Measurements from ENCODE around the gene CEP350.

The CEP350 gene

GRCh38 chr1:180062452-180062971, 107.9 kb downstream of the CEP350 start:
- no peak for DNase-seq

DNA sequence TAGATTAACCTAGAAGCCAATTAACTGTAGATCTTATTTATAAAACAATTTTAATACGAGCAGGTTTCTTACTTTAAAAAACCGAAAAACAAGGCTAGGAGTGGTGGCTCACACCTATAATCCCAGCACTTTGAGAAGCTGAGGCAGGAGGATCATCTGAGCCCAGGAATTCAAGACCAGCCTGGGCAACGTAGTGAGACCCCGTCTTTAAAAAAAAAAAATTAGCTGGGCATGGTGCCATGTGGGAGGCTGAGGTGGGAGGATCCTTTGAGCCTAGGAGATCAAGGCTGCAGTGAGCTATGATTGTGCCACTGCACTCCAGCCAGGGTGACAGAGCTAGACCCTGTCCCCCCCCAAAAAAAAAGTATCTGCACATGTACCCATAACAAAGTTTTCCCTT, 110.8 kb downstream of the CEP350 start:
- DNase-seq = no peak

- DNase-seq = no peak
Observed at GRCh38 chr1:180066150-180066549, 111.5 kb downstream of the CEP350 start.

DNA sequence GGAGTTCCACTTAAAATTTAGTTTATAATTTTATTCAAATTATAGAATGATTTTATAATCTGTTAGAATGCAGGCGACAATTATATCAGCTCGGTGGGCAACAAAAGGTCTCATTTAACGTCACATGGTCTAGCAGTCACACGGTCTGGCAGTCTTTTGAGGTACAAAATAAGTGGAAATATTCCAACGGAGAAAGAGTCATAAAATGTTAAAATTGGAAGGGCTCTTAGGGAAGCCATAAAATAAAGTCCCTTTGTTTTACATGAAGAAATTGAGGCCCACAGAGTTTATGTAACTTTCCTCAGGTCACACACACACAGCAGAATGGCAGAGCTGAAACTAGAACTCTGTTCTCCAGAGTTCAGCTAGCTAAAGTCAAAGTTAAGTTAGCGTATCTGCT, 115.7 kb downstream of the CEP350 start:
- DNase-seq = no peak

GRCh38 chr1:180071759-180072158, 117.1 kb downstream of the CEP350 start:
- DNase-seq = no peak

GRCh38 chr1:180080439-180080838, 125.8 kb downstream of the CEP350 start:
- no peak for DNase-seq

DNA sequence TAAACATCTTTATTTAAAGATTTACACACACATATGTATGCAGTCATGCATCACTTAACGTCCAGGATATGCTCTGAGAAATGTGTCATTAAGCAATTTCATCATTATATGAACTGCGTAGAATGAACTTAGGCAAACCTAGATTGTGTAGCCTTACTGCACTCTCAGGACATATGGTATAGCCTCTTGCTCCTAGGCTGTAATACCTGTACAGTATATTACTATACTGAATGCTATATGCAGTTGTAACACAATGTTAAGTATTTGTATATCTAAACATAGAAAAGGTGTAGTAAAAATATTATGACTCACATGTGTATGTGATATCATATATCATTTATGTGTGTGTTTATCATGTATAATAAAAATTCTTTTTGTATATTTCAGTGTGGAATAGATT, 126.9 kb downstream of the CEP350 start:
- DNase-seq = no peak

- DNase-seq = no peak
Observed at GRCh38 chr1:180083164-180083563, 128.6 kb downstream of the CEP350 start.

DNA sequence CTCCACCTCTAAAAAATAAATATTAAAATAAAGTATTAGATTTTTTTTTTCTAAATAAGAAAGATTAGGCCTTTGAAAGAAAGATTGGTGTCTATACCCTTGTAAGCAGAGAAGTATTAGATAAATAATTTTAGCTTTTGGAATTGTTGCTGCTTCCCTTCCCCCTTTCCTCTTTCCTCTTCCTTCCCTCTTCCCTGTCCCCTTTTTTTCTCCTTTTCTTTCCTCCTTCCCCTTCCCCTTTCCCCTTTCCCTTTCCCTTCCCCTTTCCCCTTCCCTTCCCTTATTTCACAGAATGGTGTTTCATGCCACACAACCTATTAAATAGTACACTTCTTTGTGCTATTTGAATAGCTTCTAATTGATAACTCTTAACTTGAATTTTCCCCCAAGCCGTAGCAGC, 130.3 kb downstream of the CEP350 start:
- DNase-seq = no peak

DNA sequence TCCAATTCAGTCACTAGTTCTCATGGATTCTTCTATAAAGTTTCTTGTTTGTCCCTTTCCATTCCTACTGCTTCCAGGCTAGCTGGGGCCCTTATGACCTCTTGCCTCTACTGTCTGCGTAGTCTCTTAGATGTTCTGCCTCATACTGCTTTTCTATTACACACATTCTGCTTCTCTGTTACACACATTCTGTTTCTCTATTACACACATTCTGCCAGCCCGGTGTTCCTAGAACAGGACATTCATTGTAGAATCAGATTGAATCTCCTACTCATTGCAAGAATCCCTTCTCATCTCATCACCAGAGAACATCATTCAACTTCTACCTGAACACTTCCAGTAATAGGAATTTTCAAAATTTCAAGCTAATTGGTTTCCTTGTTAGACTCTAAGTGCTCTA, 130.7 kb downstream of the CEP350 start:
- DNase-seq = no peak

GRCh38 chr1:180092931-180093650, 138.5 kb downstream of the CEP350 start:
- DNase-seq = no peak

- DNase-seq = no peak
Observed at GRCh38 chr1:180094705-180095295, 140.2 kb downstream of the CEP350 start.

- no peak for DNase-seq
Observed at GRCh38 chr1:180096584-180097325, 142.1 kb downstream of the CEP350 start.

- DNase-seq = no peak
Observed at GRCh38 chr1:180097326-180097605, 142.7 kb downstream of the CEP350 start.

DNA sequence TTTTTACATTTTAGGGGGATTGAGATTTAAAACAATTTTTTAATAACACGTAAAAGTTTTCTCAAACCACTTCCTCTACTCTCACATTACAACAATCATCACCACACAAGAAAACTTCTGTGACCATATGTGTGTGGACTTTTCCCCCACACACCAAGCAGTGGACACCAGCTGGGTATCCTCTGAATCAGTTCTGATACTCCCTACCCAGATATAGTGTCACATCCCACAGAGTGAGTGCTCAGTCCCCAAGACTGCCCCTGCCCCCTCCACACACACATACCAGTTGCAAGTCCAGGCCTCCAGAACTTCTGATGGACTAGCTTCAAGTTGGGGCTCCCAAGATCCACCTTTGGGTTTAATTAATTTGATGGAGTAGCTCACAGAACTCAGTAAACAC, 146.8 kb downstream of the CEP350 start:
- no peak for DNase-seq

DNA sequence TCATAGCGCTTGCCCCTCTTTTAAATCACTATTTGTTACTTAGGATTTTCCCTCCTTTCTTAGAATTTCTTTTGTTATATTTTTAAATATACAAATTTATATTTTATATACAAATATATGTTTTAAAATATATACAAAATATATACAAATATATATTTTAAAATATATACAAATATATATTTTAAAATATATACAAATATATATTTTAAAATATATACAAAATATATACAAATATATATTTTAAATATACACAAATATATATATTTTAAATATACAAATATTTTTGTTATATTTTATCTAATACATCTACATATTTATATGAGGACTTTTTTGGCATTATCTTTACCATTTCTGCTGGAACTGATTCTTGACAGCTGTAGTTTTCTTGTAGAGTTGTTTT, 149.2 kb downstream of the CEP350 start:
- no peak for DNase-seq

DNA sequence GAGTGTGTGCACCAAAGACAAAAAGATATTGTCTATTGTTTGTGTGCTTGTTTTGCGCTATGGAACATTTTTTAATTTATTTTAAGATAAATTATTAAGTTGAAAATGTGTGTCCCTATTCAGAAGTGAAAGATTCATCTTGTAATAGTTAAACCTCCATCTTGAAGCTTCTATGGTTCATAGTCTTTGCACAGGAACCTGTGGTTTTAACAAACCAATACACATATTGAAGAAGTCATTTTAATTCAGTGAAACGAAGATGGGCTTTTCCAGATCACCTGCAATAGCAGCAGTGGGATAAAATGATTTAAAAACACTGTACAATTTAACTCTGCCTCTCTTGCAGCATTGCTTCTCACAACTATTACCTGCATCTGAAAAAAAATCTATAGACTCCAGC, 157.5 kb downstream of the CEP350 start:
- DNase-seq = no peak

DNA sequence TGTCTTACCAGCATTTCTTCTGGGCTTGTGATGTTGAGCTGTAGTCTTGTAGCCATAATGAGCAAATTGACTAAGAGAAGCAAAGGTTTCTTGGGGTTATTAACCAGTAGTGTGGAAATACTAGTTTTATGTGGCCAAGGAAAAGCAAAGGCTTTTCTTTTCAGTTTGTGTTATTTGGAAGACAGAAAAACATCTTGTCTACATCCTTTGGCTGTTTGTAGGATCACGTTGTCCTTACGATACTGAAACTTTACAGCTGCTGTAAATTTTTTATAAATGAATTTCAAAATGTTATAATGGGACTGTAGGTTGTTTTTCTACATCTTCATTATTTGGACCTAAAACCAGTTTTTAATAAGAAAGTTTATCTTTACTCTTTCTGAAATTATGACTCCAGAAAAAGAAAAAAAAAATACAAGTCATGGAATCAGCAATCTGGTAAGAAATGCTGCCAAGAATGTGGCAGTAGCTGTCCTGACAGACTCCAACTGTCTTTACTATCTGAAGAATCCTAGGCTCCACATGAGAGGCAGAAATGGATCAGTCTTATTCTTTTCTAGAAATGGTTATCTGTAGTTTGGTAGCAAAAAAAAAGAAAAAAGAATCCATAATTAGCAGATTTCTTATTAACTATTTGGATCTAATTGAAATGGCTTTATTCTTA, 158.5 kb downstream of the CEP350 start:
- DNase-seq = no peak

DNA sequence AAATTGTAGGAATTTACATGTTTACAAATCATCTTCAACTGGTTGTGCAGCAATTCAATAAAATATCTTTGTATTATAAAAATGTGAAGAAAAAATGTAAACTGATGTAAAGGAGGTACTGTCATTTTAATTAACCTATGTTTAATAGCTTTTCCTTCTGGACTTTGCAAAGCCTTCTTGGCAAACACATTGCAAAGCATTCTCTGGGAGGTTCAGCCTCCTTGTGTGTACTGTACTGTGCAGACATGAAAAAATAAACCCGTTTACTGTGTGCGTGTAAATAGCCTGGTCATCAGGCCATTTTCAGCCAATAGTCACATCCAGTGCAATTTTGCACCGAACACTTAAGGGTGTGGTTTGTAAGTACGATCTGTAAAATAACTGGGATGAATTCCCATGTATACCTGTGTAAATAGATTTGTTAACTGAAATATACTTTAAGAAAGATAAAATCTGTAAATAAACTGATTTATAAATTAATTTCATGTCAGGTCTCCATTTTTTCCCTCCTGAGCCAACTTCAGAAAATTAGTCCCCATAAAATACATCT, 159.9 kb downstream of the CEP350 start:
- no peak for DNase-seq

DNA sequence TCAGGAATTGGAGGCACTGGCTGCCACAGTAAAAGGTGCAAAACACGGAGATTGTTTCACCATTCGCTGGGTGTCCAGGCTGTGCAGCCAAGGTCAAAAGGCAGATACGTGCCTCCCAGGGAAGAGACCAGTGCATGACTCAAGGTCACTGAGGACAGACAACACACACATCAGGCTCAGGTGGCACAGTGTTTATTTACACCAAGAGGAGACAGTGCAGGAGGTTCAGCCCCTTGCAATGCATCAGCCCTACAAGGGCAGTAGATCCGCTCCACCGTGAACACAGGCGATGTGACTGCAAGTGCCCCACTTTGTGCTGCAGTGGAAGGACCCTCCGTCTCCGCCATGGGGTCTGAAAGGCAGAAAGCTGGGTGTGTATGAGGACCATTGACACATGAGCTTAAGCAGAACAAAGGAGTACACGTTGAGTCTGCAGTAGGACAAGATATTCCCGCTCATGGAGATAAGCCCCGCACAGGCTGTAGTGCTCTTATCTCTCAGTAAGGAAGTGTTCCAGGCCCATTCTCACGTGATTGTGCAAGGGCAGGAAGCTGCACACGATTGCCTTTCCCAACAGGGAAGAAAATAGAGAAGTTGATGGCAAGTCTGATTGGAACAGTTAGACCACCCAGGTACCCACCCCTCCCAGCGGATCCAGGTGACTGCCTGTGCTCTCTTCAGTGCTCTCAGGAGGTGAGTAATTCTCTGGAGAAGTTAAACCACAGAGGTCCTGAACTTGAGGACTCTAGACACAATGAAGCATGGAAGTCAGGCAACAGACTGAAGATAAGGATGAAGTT, 162.6 kb downstream of the CEP350 start:
- DNase-seq = peak; percentile 71

- DNase-seq = no peak
Observed at GRCh38 chr1:180117764-180118116, 163.1 kb downstream of the CEP350 start.

DNA sequence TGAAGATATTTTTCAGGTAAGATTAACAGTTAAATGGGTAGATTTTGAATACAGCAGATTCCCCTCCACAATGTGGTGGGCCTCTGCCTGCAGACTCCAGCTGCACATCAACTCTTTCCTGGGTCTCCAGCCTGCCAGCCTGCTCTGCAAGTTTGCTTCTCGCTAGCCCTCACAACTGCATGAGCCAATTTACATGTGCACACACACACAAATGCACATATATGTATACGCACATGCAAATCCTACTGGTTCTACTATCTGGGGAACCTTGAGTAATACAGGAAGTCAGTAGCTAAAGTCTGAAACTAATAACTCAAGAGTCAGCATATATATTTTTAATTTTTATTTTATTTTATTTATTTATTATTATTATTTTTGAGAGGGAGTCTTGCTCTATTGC, 165.2 kb downstream of the CEP350 start:
- no peak for DNase-seq

All from hematopoietic multipotent progenitor cell treated with erythropoietin and hydrocortisone succinate and interleukin-3 and kit ligand, for 6 days (in vitro differentiated cells).